Karpas-422 (cell line): ENCODE results near the gene LKAAEAR1. TPM values are rescaled to one million over a fixed set of nuclear protein-coding genes. Genes with fewer than 3 reads are reported as not detected.

Source experiments
- DNase-seq: peaks from one replicate; pipeline ENCODE4 v3.0.0-alpha.2; 2015
- H2AFZ ChIP-seq: fragments of 200-600 bp; sonication (generic); 2 replicates; pipeline ENCODE4 v1.6.1; 2014; ENCODE audit warnings: antibody characterized with exemption, low read length, mixed read lengths
- H3K27ac ChIP-seq: fragments of 200-600 bp; sonication (generic); 2 replicates; pipeline ENCODE4 v1.5.1; 2014; ENCODE audit warnings: mild to moderate bottlenecking, low read length, moderate library complexity
- H3K27me3 ChIP-seq: fragments of 200-600 bp; sonication (generic); 2 replicates; pipeline ENCODE4 v1.6.1; 2014; ENCODE audit warnings: low read length, mixed read lengths
- H3K36me3 ChIP-seq: fragments of 200-600 bp; sonication (generic); 2 replicates; pipeline ENCODE4 v1.6.1; 2014; ENCODE audit warnings: low read length, mixed read lengths; ENCODE audit not compliant: insufficient read depth
- H3K4me1 ChIP-seq: fragments of 200-600 bp; sonication (generic); 2 replicates; pipeline ENCODE4 v1.6.1; 2014; ENCODE audit warnings: mild to moderate bottlenecking, low read length, mixed read lengths
- H3K4me2 ChIP-seq: fragments of 200-600 bp; sonication (generic); 2 replicates; pipeline ENCODE4 v1.6.1; 2014; ENCODE audit warnings: low read length, low read depth, mild to moderate bottlenecking; ENCODE audit not compliant: poor library complexity, severe bottlenecking
- H3K4me3 ChIP-seq: fragments of 200-600 bp; sonication (generic); 2 replicates; pipeline ENCODE4 v1.5.1; 2014; ENCODE audit warnings: mild to moderate bottlenecking, antibody characterized with exemption, low read length, mixed read lengths
- H3K79me2 ChIP-seq: fragments of 200-600 bp; sonication (generic); 2 replicates; pipeline ENCODE4 v1.6.1; 2014; ENCODE audit warnings: mild to moderate bottlenecking, low read length, mixed read lengths
- H3K9ac ChIP-seq: fragments of 200-600 bp; sonication (generic); 2 replicates; pipeline ENCODE4 v1.6.0; 2014; ENCODE audit warnings: low read length
- H3K9me2 ChIP-seq: fragments of 200-600 bp; sonication (generic), shearing (Covaris generic); replicated peaks from 2 replicates; pipeline ENCODE4 v1.6.0; 2014; ENCODE audit warnings: mild to moderate bottlenecking, low read length, moderate library complexity; ENCODE audit not compliant: insufficient read depth
- H3K9me3 ChIP-seq: fragments of 300-700, 200-600 bp; sonication (generic); 2 replicates; pipeline ENCODE4 v1.6.1; 2014; ENCODE audit warnings: low read length, mixed read lengths
- H4K20me1 ChIP-seq: fragments of 200-600 bp; sonication (generic); 2 replicates; pipeline ENCODE4 v1.6.1; 2014; ENCODE audit warnings: mild to moderate bottlenecking, antibody characterized with exemption, low read length, low read depth; ENCODE audit not compliant: insufficient read depth
- total RNA-seq: library from RNA; depleted of rRNA; stranded (reverse); fragments of >200 nt; shearing (Covaris generic); gene quantifications from 2 replicates; pipeline ENCODE4 v1.2.3, GENCODE V29; 2014; ENCODE audit warnings: low replicate concordance

Gene LKAAEAR1
- total RNA-seq, 1 experiment from 2014 or later = not detected

DNA sequence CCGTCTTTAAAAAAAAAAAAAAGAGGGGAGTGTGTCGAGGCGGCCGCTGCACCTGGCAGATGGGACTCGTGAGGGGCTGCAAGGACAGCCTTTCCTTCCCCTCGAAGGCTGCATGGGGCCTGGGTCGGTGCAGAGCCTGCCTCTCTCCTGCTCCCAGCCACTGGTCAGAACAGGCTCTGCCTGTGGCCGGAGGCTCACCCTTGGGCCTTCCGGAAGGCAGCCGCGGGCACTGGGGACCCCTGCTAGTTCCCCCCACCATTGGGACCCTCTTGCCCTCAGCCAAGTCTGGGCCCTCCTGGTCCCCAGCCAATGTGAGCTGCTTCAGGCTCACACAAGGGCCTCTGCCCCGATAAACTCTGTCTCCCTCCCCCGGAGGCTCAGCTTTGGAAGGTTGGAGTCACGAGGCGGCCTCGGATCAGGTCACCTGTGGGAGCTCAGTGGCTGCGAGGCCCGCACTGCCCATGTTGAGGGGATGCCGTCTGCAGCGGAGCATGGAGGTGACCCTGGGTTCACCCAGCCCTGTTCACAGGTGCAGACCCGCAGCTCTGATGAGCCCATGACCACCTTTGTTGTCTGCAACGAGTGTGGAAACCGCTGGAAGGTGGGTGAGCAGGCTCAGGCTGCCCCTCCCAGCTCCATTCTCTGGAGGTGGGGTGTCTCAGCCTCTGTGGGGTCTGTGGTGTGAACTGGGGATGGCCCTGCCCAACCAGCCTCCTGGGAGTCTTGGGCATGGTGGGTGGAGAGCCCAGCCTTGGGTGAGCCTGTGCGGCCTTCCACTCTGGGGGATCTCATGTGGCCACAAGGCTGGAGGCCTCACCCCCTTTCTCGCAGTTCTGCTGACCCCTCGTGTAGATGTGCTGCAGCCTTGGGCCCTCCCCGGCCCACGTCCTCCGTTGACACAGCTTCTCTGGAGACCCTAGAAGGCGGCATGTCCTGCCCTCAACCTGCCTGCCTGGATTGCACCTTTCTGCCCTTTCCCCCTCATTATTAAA is 12.6 kb downstream of the LKAAEAR1 start:
- peaks cover 7% of the 10 kb centered on the region for H3K79me2 ChIP-seq
- no peaks in the 10 kb centered on the region for H3K9me2 ChIP-seq
- peak overlapping the region; percentile 96 for H3K9ac ChIP-seq
- H3K27me3 ChIP-seq = no peaks in the 10 kb centered on the region
- DNase-seq = peak; percentile 86
- H2AFZ ChIP-seq = no peak overlapping the region
- H3K9me3 ChIP-seq = no peaks in the 10 kb centered on the region
- H3K4me1 ChIP-seq = peaks cover 100% of the 10 kb centered on the region
- peaks cover 22% of the 10 kb centered on the region for H3K36me3 ChIP-seq
- H3K4me3 ChIP-seq = peak overlapping the region; percentile 18; the same call in 1 of the 2 replicates
- peak overlapping the region; percentile 61 for H3K4me2 ChIP-seq
- peak overlapping the region; percentile 100 for H3K27ac ChIP-seq
- H4K20me1 ChIP-seq = peaks cover 3% of the 10 kb centered on the region; the same call in 1 of the 2 replicates

GRCh38 chr20:64070244-64070993 is 13.8 kb downstream of the LKAAEAR1 start:
- Histone ChIP-seq H2AFZ (no peak overlapping the region), H3K27ac (peak overlapping the region; percentile 100), H3K4me1 (peaks cover 100% of the 10 kb centered on the region), H3K9me3 (no peaks in the 10 kb centered on the region), H3K36me3 (peaks cover 15% of the 10 kb centered on the region; the same call in 1 of the 2 replicates), H3K27me3 (no peaks in the 10 kb centered on the region), H3K9me2 (no peaks in the 10 kb centered on the region), H3K79me2 (peaks cover 3% of the 10 kb centered on the region; the same call in 1 of the 2 replicates), H4K20me1 (peaks cover 3% of the 10 kb centered on the region; the same call in 1 of the 2 replicates), H3K9ac (peak overlapping the region; percentile 96), H3K4me2 (peak overlapping the region; percentile 10), H3K4me3 (no peak overlapping the region)
- DNase-seq = no peak

DNA sequence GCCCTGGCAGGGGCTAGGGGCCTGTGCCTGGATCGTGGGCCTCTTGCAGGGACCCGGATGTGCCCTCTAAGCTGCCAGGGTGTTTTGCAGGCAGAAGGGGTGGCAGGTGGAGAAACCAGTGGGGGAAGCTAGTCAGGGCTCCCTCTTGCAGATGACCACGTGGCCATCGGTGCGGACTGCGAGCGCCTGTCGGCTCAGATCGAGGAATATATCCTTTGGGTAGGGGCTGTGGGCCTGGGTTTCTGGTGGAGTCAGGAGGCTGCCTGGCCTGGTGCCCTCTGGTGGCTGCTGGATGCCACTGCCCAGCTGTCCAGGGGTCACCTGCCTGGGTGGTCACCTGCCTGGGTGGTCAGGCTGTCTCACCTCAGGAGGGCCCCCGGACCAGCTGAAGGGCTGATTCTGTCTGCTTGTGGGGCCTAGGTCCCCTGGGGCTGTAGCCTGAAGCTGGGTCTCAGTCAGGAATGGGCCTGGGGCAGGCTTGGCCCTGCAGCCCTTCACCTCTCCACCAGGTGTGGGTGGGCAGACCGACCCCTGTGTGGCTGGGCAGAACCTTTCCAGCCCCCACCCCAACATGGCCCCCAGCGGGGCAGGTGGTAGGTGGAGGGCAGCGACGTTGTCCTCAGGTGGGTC is 14.5 kb downstream of the LKAAEAR1 start:
- H3K9me2 ChIP-seq = no peaks in the 10 kb centered on the region
- no peaks in the 10 kb centered on the region for H3K9me3 ChIP-seq
- peaks cover 100% of the 10 kb centered on the region for H3K4me1 ChIP-seq
- peaks cover 15% of the 10 kb centered on the region; the same call in 1 of the 2 replicates for H3K36me3 ChIP-seq
- no peak overlapping the region for H3K4me3 ChIP-seq
- no peak overlapping the region for H3K4me2 ChIP-seq
- H2AFZ ChIP-seq = no peak overlapping the region
- DNase-seq = peak; percentile 76
- H3K79me2 ChIP-seq = peaks cover 3% of the 10 kb centered on the region; the same call in 1 of the 2 replicates
- peak overlapping the region; percentile 47 for H3K9ac ChIP-seq
- no peaks in the 10 kb centered on the region for H3K27me3 ChIP-seq
- H3K27ac ChIP-seq = peak overlapping the region; percentile 100
- H4K20me1 ChIP-seq = peaks cover 3% of the 10 kb centered on the region; the same call in 1 of the 2 replicates

DNA sequence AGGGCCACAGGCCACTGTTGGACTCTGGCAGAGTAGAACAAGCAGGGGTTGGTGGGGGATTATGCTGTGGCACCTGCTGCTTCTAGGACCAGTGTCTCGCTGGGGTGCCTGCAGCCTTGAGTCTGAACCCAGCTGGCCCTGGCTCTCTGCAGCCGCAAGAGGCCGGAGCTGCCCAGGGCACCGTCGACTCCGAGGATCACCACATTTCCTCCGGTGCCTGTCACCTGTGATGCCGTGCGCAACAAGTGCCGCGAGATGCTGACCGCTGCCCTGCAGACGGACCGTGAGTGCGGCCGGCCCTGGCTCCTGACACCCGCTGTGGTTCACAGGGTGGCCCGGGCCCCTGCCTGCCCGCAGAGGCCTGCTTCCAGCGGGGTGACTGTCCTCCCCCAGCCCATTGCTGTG is 15.0 kb downstream of the LKAAEAR1 start:
- no peak overlapping the region for H3K4me2 ChIP-seq
- peaks cover 15% of the 10 kb centered on the region; the same call in 1 of the 2 replicates for H3K36me3 ChIP-seq
- peaks cover 100% of the 10 kb centered on the region for H3K4me1 ChIP-seq
- peak overlapping the region; percentile 47 for H3K9ac ChIP-seq
- H3K27me3 ChIP-seq = no peaks in the 10 kb centered on the region
- no peak overlapping the region for H3K4me3 ChIP-seq
- H3K79me2 ChIP-seq = peaks cover 7% of the 10 kb centered on the region
- DNase-seq = no peak
- H3K9me3 ChIP-seq = no peaks in the 10 kb centered on the region
- no peaks in the 10 kb centered on the region for H3K9me2 ChIP-seq
- H4K20me1 ChIP-seq = peaks cover 3% of the 10 kb centered on the region; the same call in 1 of the 2 replicates
- H2AFZ ChIP-seq = no peak overlapping the region
- H3K27ac ChIP-seq = peak overlapping the region; percentile 100

- Histone ChIP-seq H3K36me3 (peaks cover 9% of the 10 kb centered on the region; the same call in 1 of the 2 replicates), H4K20me1 (peaks cover 3% of the 10 kb centered on the region; the same call in 1 of the 2 replicates), H3K27ac (peak overlapping the region; percentile 100), H3K4me2 (no peak overlapping the region), H3K9me2 (no peaks in the 10 kb centered on the region), H3K27me3 (no peaks in the 10 kb centered on the region), H3K4me3 (no peak overlapping the region), H3K9me3 (no peaks in the 10 kb centered on the region), H2AFZ (no peak overlapping the region), H3K9ac (peak overlapping the region; percentile 47), H3K79me2 (peaks cover 13% of the 10 kb centered on the region), H3K4me1 (peaks cover 99% of the 10 kb centered on the region)
- DNase-seq = no peak
Observed at GRCh38 chr20:64068386-64069208, 15.6 kb downstream of the LKAAEAR1 start.

DNA sequence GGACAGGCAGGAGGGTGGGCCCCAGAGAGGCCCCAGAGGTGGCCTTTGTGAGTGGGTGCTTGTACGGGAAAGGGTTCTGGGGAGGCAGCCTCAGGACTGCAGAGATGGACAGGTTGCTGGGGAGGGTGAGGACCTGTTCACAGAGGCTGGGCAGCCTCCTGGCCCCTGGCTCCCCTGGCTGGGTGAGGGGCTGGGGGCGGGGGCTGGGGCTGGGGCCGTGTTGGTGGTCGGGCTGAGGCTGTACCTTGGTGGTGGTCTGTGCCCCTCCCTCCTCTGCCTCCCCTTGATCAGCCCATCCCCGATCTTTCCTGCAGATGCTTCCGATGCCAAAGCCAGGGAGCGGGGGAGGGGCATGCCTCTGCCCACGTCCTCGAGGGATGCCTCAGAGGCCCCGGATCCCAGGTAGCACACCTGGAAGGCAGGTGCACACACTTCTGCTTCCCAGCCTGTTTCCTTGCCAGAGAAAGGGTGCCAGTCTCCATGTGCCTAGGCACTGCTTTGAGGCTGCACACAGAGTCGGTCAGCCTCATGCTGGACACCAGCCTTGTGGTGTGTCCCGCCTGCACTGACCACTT is 16.4 kb downstream of the LKAAEAR1 start:
- H3K4me1 ChIP-seq = peaks cover 91% of the 10 kb centered on the region
- H3K9me2 ChIP-seq = no peaks in the 10 kb centered on the region
- H3K36me3 ChIP-seq = 0 out of 2 replicates have a peak, but pooled peaks cover 6% of the 10 kb centered on the region
- H3K4me3 ChIP-seq = no peak overlapping the region
- no peak for DNase-seq
- peaks cover 17% of the 10 kb centered on the region for H3K79me2 ChIP-seq
- peak overlapping the region; percentile 98 for H3K9ac ChIP-seq
- peaks cover 3% of the 10 kb centered on the region; the same call in 1 of the 2 replicates for H4K20me1 ChIP-seq
- no peaks in the 10 kb centered on the region for H3K9me3 ChIP-seq
- H3K4me2 ChIP-seq = peak overlapping the region; percentile 91
- H2AFZ ChIP-seq = no peak overlapping the region
- H3K27ac ChIP-seq = peak overlapping the region; percentile 100
- no peaks in the 10 kb centered on the region for H3K27me3 ChIP-seq
